GM10847 (cell line): ENCODE data around the gene ZNF480.

Experiments
- POLR2A ChIP-seq: IDR thresholded peaks from 2 replicates; pipeline ENCODE4 v1.6.1; 2011; ENCODE audit not compliant: insufficient read length; ENCODE audit errors: extremely low read depth

The ZNF480 gene

GRCh38 chr19:52296773-52297600, at the start of gene ZNF480:
Gene ZNF480 (plus strand): TSS chr19:52297169. CDS start chr19:52300413, 3,244 bp downstream.
- TF ChIP-seq POLR2A = peak; percentile 59

- TF ChIP-seq POLR2A = no peak
Measured at GRCh38 chr19:52248241-52248640, 48.7 kb upstream of the ZNF480 start.

GRCh38 chr19:52258426-52258825, 38.5 kb upstream of the ZNF480 start:
- no peak for TF ChIP-seq POLR2A

- peak; percentile 83 for TF ChIP-seq POLR2A
Measured at GRCh38 chr19:52269338-52270261, 27.4 kb upstream of the ZNF480 start, which contains the start of gene ZNF766. Gene ZNF766 (plus strand): TSS chr19:52269587. CDS start chr19:52269614, 27 bp downstream.

- TF ChIP-seq POLR2A = no peak
Measured at GRCh38 chr19:52270266-52270885, 26.6 kb upstream of the ZNF480 start.

- no peak for TF ChIP-seq POLR2A
Measured at GRCh38 chr19:52273301-52273700, 23.7 kb upstream of the ZNF480 start.

GRCh38 chr19:52274191-52274590, 22.8 kb upstream of the ZNF480 start:
- TF ChIP-seq POLR2A = no peak

GRCh38 chr19:52275988-52276387, 21.0 kb upstream of the ZNF480 start:
- TF ChIP-seq POLR2A = no peak

GRCh38 chr19:52277471-52277870, 19.5 kb upstream of the ZNF480 start:
- TF ChIP-seq POLR2A = no peak

- no peak for TF ChIP-seq POLR2A
Measured at GRCh38 chr19:52286256-52286655, 10.7 kb upstream of the ZNF480 start.

- no peak for TF ChIP-seq POLR2A
Measured at GRCh38 chr19:52291781-52292180, 5.2 kb upstream of the ZNF480 start.

- TF ChIP-seq POLR2A = no peak
Measured at GRCh38 chr19:52296400-52296772, 583 bp upstream of the ZNF480 start.

GRCh38 chr19:52297601-52298364, 814 bp downstream of the ZNF480 start:
- TF ChIP-seq POLR2A = no peak

GRCh38 chr19:52307275-52307674, 10.3 kb downstream of the ZNF480 start:
- no peak for TF ChIP-seq POLR2A

- no peak for TF ChIP-seq POLR2A
Measured at GRCh38 chr19:52322429-52322828, 25.5 kb downstream of the ZNF480 start.
